ENCODE results near the gene TRMT10C.
"Not testable (repeated sequence)": the region's sequence is repeated elsewhere in the genome, so short reads cannot be mapped to it uniquely, and the experiment has no call there.

Gene TRMT10C

GRCh38 chr3:101549473-101549872 lies 12.2 kb upstream of the TRMT10C start:
- DNase-seq: no peak

DNA sequence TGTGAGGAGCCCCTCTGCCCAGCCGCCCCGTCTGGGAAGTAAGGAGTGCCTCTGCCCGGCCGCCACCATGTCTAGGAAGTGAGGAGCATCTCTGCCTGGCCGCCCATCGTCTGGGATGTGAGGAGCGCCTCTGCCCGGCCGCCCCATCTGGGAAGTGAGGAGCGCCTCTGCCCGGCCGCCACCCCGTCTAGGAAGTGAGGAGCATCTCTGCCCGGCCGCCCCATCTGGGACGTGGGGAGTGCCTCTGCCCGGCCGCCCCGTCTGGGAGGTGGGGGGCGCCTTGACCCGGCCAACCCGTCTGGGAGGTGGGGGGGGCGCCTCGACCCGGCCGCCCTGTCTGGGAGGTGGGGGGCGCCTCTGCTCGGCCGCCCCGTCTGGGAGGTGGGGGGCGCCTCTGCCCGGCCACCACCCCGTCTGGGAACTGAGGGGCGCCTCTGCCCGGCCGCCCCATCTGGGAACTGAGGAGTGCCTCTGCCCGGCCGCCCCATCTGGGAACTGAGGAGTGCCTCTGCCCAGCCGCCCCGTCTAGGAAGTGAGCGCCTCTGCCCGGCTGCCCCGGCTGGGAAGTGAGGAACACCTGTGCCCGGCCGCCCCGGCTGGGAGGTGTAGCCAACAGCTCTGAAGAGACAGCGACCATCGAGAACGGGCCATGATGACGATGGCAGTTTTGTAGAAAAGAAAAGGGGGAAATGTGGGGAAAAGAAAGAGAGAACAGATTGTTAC lies 10.1 kb upstream of the TRMT10C start:
- DNase-seq: not testable (repeated sequence)

GRCh38 chr3:101553381-101553780 lies 8.3 kb upstream of the TRMT10C start:
- not testable (repeated sequence) for DNase-seq

- DNase-seq: no peak
Observed at GRCh38 chr3:101556064-101556463, 5.6 kb upstream of the TRMT10C start.

DNA sequence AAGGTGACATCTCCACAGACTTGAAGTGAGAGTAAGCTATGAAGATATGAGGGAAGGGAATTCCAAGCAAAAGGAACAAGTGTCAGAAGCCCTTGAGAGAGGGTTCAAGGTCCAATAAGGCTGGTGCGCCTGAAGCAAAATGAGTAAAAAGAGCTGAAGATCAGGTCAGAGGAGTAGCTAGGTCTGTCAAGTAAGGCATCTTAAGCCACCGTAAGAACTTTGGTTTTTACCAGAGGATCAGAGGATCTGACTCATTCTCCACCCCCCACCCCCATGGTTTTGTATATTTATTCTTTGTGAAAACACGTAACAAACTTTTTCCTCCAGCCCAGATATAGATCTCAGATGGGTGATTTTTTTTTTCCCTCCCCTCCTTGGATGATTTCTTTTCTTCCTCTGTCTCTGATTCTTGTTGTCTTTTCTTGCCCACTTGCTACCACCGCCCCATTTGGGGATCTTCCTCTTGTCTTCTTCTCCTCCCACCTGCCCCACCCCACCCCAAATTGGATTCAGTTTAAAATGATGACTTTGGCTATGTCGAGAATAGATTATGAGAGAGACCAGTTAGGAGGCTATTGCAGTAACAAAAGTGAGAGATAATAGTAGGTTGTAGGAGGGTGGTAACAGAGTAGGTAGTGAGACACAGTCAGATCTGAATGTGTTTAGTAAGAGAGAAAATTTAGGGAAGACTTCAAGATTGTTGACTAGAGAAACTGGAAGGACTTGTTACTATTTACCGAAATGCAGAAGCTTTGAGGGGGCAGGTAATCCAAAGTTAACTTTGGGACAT lies 6.1 kb downstream of the TRMT10C start:
- DNase-seq: no peak

GRCh38 chr3:101571028-101571895 lies 9.6 kb downstream of the TRMT10C start:
- DNase-seq: no peak

- DNase-seq: peak; percentile 98 to 99
Observed at GRCh38 chr3:101573449-101574387, 12.1 kb downstream of the TRMT10C start, which contains the start of gene PCNP. Gene PCNP (plus strand): TSS chr3:101574180. CDS start chr3:101574216, 36 bp downstream.

DNA sequence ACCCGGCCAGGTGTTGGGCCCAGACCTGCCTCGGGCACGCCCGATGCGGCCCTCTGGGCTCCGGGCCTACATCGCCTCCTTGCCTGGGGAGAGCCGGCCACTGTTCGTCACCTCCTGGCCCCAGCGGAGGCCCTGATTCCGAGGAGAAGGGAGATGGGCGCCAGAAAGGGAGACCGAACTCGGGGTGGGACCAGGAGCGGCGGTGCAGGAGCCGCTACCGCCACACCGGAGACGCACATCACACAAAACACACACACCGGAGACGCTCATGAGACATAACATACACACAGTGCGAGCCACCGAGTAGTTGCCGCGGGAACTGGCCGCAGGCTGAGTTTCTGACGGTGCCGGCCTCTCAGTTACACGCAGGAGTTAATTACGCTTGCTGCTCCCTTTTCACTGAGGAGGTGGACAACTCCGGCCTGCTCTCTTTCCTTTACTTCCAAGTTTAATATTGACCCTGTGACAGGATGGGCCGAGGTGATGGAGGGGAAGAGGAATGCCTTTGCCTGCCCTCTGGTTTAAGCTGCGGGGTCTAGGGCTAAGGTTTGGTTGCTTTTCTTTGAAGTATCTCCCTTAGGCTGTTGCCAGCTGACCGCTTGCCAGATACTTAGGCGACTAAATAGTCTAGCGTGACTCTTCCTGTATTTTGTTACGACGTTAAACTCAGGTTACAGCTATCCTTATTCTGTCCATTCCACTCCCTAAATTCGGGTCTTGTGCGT lies 12.9 kb downstream of the TRMT10C start:
- peak; percentile 11 to 36 for DNase-seq

GRCh38 chr3:101577286-101577685 lies 15.6 kb downstream of the TRMT10C start:
- no peak for DNase-seq

GRCh38 chr3:101588616-101589015 lies 26.9 kb downstream of the TRMT10C start:
- DNase-seq: no peak

DNA sequence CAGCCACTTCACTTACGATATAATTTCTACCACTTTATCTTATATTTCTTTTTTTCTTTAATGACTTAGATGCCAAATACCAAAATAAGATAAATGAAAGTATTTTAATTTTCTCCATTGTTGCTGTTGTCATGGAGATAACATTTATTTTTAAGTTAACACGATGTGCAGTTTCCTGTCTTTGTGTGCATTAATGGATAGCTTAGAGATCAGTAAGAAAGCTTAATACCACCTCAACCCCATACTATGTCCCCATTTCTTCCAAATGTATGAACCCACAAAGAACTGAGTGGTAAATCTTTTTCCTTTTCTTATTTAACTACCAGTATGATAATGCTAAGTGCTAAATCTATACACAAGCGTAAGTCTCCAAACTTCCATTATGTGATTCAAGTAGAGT lies 29.4 kb downstream of the TRMT10C start:
- DNase-seq: no peak

- peak; percentile 9 to 29 for DNase-seq
Observed at GRCh38 chr3:101602731-101603130, 41.1 kb downstream of the TRMT10C start.

GRCh38 chr3:101603184-101603583 lies 41.5 kb downstream of the TRMT10C start:
- DNase-seq: no peak

DNA sequence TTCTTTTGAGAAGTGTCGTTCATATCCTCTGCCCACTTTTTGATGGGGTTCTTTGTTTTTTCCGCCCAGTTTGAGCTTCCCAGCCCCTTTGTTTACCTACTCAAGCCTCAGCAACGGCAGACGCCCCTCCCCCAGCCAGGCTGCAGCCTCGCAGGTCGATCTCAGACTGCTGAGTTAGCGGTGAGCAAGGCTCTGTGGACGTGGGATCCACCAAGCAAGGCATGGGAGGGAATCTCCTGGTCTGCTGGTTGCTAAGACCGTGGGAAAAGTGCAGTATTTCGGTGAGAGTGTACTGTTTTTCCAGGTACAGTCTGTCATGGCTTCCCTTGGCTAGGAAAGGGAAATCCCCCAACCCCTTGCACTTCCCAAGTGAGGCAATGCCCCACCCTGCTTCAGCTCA lies 43.7 kb downstream of the TRMT10C start:
- not testable (repeated sequence) for DNase-seq

DNA sequence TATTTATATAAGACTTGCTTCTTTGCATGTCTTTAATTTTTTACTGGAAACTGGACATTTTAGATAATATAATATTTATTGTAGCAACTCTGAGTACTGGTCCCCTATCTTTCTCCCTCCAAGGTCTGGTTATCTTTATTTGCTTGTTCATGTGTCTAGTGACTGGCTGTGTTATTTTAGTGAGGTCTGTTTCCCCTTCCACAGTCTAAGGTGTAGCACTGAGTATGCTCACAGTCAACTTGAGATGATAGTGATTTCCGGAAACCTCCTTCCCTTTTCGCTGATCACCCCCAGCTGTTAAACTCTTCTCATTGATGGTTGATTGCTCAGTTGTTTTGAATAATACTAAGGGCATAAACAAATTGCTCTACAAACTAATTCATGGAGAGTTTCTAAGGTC lies 49.4 kb downstream of the TRMT10C start:
- no peak for DNase-seq

GRCh38 chr3:101613014-101613413 lies 51.3 kb downstream of the TRMT10C start:
- DNase-seq: not testable (repeated sequence)

GRCh38 chr3:101615525-101615924 lies 53.9 kb downstream of the TRMT10C start:
- DNase-seq: no peak

All from inflammatory macrophage treated with lipopolysaccharide for 1 hour (primary cell).